Upper lobe of left lung (tissue), 4 donors: Measurements from ENCODE around the gene PTPRN2.

Experiments used
- CTCF ChIP-seq, 6 experiments: fragments of 450-650 bp in 4 of 6; fragments of 200-600 bp in 2 of 6; sonication (generic) in 2 of 6; IDR thresholded peaks; one replicate each; pipeline ENCODE4 v1.5.1; 2016 to 2019; ENCODE audit warnings: antibody characterized with exemption in 6 of 6
- POLR2A ChIP-seq, 4 donors: fragments of 450-650 bp; IDR thresholded peaks; one replicate each; pipeline ENCODE4 v1.5.1; 2016 to 2017; ENCODE audit warnings: antibody characterized with exemption in 4 of 4, mild to moderate bottlenecking in 2 of 4

GRCh38 chr7:158563911-158564662 lies 23.5 kb downstream of the PTPRN2 start:
- no peak for TF ChIP-seq POLR2A (IDR thresholded peaks at IDR 0.05)
- TF ChIP-seq CTCF (IDR thresholded peaks at IDR 0.05): no peak
